GM12878 (cell line): ENCODE data around the gene ZMIZ1.

Experiments used
- NFIC ChIP-seq: IDR thresholded peaks from 2 replicates; pipeline ENCODE4 v1.6.1; 2012; ENCODE audit warnings: low read depth, mild to moderate bottlenecking, inconsistent platforms, low read length, moderate library complexity
- ZNF24 ChIP-seq: fragments of 450-650 bp; IDR thresholded peaks from 2 replicates; pipeline ENCODE4 v1.6.1; 2017; ENCODE audit warnings: antibody characterized with exemption, mild to moderate bottlenecking
- TF ChIP-seq, protein P1 (sequence below): IDR thresholded peaks from 2 replicates; pipeline ENCODE4 v1.6.1; 2012; ENCODE audit warnings: mild to moderate bottlenecking, low read depth, low read length
- TF ChIP-seq, protein P2 (sequence below), 3 experiments: IDR thresholded peaks in 2 of 3; conservative IDR thresholded peaks in 1 of 3; 2 replicates each; pipeline ENCODE4 v1.5.1; 2011; ENCODE audit warnings: low read depth in 3 of 3, low read length in 3 of 3, mild to moderate bottlenecking in 3 of 3, control low read depth in 2 of 3, moderate library complexity in 2 of 3, inconsistent platforms in 1 of 3, mixed read lengths in 1 of 3; ENCODE audit not compliant: control insufficient read depth in 2 of 3, insufficient read depth in 1 of 3; ENCODE audit errors: extremely low read depth in 1 of 3
- TF ChIP-seq, protein P3 (sequence below): IDR thresholded peaks from 2 replicates; pipeline ENCODE4 v1.6.1; 2011; ENCODE audit warnings: borderline replicate concordance, low read depth, mild to moderate bottlenecking, moderate library complexity, mixed read lengths, low read length; ENCODE audit not compliant: insufficient read depth; ENCODE audit errors: extremely low read length
- TF ChIP-seq, protein P4 (sequence below): IDR thresholded peaks from 2 replicates; pipeline ENCODE4 v1.6.1; 2012; ENCODE audit warnings: low read depth, low read length, improper control_type of control experiment

DNA sequence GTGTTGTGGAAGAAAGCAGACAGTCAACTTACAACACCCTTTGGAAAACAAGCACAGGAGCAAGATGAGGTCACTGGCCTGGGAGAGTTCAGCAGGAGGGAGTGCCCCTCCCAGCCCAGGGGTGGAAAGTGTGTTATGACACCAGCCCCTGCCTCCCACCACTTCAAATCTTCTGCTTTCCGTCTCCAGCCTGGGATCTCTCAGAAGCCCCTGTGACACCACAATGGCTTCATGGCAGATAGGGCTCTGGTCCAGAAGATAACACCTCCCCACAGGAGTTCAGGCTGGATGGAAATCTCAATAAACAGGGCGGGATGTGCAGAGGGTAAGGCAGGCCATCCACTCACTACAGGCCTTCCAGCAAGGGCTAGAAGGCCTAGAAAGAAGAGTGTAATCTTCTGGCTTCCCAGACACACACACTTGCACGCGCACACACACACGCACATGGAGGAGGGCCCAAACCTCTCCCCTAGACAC, 48.7 kb upstream of the ZMIZ1 start:
- TF ChIP-seq, protein P1, sequence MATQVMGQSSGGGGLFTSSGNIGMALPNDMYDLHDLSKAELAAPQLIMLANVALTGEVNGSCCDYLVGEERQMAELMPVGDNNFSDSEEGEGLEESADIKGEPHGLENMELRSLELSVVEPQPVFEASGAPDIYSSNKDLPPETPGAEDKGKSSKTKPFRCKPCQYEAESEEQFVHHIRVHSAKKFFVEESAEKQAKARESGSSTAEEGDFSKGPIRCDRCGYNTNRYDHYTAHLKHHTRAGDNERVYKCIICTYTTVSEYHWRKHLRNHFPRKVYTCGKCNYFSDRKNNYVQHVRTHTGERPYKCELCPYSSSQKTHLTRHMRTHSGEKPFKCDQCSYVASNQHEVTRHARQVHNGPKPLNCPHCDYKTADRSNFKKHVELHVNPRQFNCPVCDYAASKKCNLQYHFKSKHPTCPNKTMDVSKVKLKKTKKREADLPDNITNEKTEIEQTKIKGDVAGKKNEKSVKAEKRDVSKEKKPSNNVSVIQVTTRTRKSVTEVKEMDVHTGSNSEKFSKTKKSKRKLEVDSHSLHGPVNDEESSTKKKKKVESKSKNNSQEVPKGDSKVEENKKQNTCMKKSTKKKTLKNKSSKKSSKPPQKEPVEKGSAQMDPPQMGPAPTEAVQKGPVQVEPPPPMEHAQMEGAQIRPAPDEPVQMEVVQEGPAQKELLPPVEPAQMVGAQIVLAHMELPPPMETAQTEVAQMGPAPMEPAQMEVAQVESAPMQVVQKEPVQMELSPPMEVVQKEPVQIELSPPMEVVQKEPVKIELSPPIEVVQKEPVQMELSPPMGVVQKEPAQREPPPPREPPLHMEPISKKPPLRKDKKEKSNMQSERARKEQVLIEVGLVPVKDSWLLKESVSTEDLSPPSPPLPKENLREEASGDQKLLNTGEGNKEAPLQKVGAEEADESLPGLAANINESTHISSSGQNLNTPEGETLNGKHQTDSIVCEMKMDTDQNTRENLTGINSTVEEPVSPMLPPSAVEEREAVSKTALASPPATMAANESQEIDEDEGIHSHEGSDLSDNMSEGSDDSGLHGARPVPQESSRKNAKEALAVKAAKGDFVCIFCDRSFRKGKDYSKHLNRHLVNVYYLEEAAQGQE: no peak
- TF ChIP-seq, protein P2, sequence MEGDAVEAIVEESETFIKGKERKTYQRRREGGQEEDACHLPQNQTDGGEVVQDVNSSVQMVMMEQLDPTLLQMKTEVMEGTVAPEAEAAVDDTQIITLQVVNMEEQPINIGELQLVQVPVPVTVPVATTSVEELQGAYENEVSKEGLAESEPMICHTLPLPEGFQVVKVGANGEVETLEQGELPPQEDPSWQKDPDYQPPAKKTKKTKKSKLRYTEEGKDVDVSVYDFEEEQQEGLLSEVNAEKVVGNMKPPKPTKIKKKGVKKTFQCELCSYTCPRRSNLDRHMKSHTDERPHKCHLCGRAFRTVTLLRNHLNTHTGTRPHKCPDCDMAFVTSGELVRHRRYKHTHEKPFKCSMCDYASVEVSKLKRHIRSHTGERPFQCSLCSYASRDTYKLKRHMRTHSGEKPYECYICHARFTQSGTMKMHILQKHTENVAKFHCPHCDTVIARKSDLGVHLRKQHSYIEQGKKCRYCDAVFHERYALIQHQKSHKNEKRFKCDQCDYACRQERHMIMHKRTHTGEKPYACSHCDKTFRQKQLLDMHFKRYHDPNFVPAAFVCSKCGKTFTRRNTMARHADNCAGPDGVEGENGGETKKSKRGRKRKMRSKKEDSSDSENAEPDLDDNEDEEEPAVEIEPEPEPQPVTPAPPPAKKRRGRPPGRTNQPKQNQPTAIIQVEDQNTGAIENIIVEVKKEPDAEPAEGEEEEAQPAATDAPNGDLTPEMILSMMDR (IDR thresholded peaks at IDR 0.05 in 2 of 3, conservative IDR thresholded peaks at IDR 0.05 in 1 of 3; ENCODE audit: control insufficient read depth in 2 of 3, extremely low read depth in 1 of 3, insufficient read depth in 1 of 3, low read depth in 3 of 3, low read length in 3 of 3): no peak
- TF ChIP-seq, protein P3, sequence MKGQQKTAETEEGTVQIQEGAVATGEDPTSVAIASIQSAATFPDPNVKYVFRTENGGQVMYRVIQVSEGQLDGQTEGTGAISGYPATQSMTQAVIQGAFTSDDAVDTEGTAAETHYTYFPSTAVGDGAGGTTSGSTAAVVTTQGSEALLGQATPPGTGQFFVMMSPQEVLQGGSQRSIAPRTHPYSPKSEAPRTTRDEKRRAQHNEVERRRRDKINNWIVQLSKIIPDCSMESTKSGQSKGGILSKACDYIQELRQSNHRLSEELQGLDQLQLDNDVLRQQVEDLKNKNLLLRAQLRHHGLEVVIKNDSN: no peak
- TF ChIP-seq NFIC: no peak
- no peak for TF ChIP-seq ZNF24
- TF ChIP-seq, protein P4, sequence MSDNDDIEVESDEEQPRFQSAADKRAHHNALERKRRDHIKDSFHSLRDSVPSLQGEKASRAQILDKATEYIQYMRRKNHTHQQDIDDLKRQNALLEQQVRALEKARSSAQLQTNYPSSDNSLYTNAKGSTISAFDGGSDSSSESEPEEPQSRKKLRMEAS: no peak
